AG04450 (cell line): Measurements from ENCODE around the gene CCSER1. TPM values are rescaled to one million over a fixed set of nuclear protein-coding genes. Genes with fewer than 3 reads are reported as not detected.

Experiments used
- CTCF ChIA-PET: fragments of 300-600, 350-600 bp; formaldehyde crosslinking; extraction: SDS; loops from one replicate; lab custom pipeline; 2022; ENCODE audit warnings: antibody characterized with exemption, inconsistent platforms; lab: Charles Lee
- POLR2A ChIA-PET: fragments of 350-600 bp; formaldehyde crosslinking; extraction: SDS; loops from one replicate; lab custom pipeline; 2021; ENCODE audit warnings: antibody characterized with exemption, inconsistent platforms; lab: Yijun Ruan, JAX
- DNase-seq: peaks from one replicate; pipeline ENCODE4 v3.0.0-alpha.2; 2011; ENCODE audit warnings: low read depth, low spot score
- H3K27ac ChIP-seq: one replicate; pipeline ENCODE4 v1.5.1; 2012; ENCODE audit warnings: low read depth, low read length, control low read depth
- H3K27me3 ChIP-seq: one replicate; pipeline ENCODE4 v1.6.0; 2012; ENCODE audit warnings: low read length; ENCODE audit not compliant: control insufficient read depth, insufficient read depth
- H3K4me3 ChIP-seq: 2 replicates; pipeline ENCODE4 v1.5.1; 2011; ENCODE audit warnings: mild to moderate bottlenecking, low read depth, low read length, control low read depth
- H3K9me3 ChIP-seq: 2 replicates; pipeline ENCODE4 v1.5.1; 2012; ENCODE audit warnings: low read length; ENCODE audit not compliant: control insufficient read depth, insufficient read depth
- CTCF ChIP-seq: IDR thresholded peaks from 2 replicates; pipeline ENCODE4 v1.5.1; 2011; ENCODE audit warnings: low read depth, low read length, control low read depth, inconsistent platforms
- polyA plus RNA-seq: library from polyadenylated mRNA; depleted of rRNA; stranded (reverse); fragments of >200 nt; gene quantifications from 2 replicates; pipeline ENCODE4 v1.2.3, GENCODE V29; 2011

CCSER1 gene
- polyA plus RNA-seq, 1 experiment = not detected

GRCh38 chr4:90495936-90496335, 368.7 kb downstream of the CCSER1 start:
- TF ChIP-seq CTCF = no peak
- H3K9me3 ChIP-seq = 0 out of 2 replicates have a peak, but pooled peaks cover 4% of the 10 kb centered on the region
- CTCF ChIA-PET = no interaction called here
- no peak overlapping the region for H3K4me3 ChIP-seq
- H3K27ac ChIP-seq = no peak overlapping the region
- POLR2A ChIA-PET = no interaction called here
- H3K27me3 ChIP-seq = no peaks in the 10 kb centered on the region
- no peak for DNase-seq

GRCh38 chr4:90498175-90498574, 371.0 kb downstream of the CCSER1 start:
- no peak for TF ChIP-seq CTCF
- no peak for DNase-seq
- Histone ChIP-seq H3K4me3 (no peak overlapping the region), H3K27me3 (no peaks in the 10 kb centered on the region), H3K27ac (no peak overlapping the region), H3K9me3 (0 out of 2 replicates have a peak, but pooled peaks cover 4% of the 10 kb centered on the region)
- ChIA-PET POLR2A (no interaction called here), CTCF (no interaction called here)

- H3K4me3 ChIP-seq = no peak overlapping the region
- POLR2A ChIA-PET = no interaction called here
- H3K27ac ChIP-seq = no peak overlapping the region
- TF ChIP-seq CTCF = no peak
- CTCF ChIA-PET = no interaction called here
- H3K9me3 ChIP-seq = peaks cover 12% of the 10 kb centered on the region; the same call in 1 of the 2 replicates
- no peak for DNase-seq
- H3K27me3 ChIP-seq = no peaks in the 10 kb centered on the region
Observed at GRCh38 chr4:90503677-90504076, 376.5 kb downstream of the CCSER1 start.

GRCh38 chr4:90515191-90515590, 388.0 kb downstream of the CCSER1 start:
- Histone ChIP-seq H3K27me3 (no peaks in the 10 kb centered on the region), H3K27ac (no peak overlapping the region), H3K4me3 (no peak overlapping the region), H3K9me3 (no peaks in the 10 kb centered on the region; the same call in 1 of the 2 replicates)
- no peak for DNase-seq
- ChIA-PET CTCF (no interaction called here), POLR2A (no interaction called here)
- TF ChIP-seq CTCF = no peak

GRCh38 chr4:90528551-90528950, 401.4 kb downstream of the CCSER1 start:
- DNase-seq = no peak
- Histone ChIP-seq H3K27ac (no peak overlapping the region), H3K4me3 (no peak overlapping the region), H3K9me3 (no peaks in the 10 kb centered on the region; the same call in 1 of the 2 replicates), H3K27me3 (no peaks in the 10 kb centered on the region)
- CTCF ChIA-PET = no interaction called here
- POLR2A ChIA-PET = no interaction called here
- TF ChIP-seq CTCF = no peak
